IMR-90 (cell line): ENCODE data around the gene DOCK4. TPM values are rescaled to one million over a fixed set of nuclear protein-coding genes. Genes with fewer than 3 reads are reported as not detected.

ENCODE experiments used
- ATAC-seq: fragments of 200-7000 bp; cut with Tn5 transposase; 2 replicates; pipeline ENCODE4 v1.9.1; 2020; ENCODE audit warnings: low read depth, mild to moderate bottlenecking, moderate library complexity
- Bru-seq: library from RNA; stranded (reverse); fragments of 400-500 nt; gene quantifications from one replicate; lab custom pipeline; 2021; lab: Mats Ljungman, UMichigan
- BruChase-seq, 2 experiments: library from RNA; stranded (reverse); fragments of 400-500 nt; gene quantifications; one replicate each; lab custom pipeline; 2021; lab: Mats Ljungman, UMichigan
- BruUV-seq: library from RNA; stranded (reverse); fragments of 400-500 nt; replicated peaks from 2 replicates; lab custom pipeline; 2021; lab: Mats Ljungman, UMichigan
- CTCF ChIA-PET: fragments of 300-600 bp; formaldehyde crosslinking; extraction: SDS; loops from one replicate; lab custom pipeline; 2021; ENCODE audit warnings: antibody characterized with exemption; lab: Yijun Ruan, JAX
- POLR2A ChIA-PET: fragments of 300-600 bp; sonication (Branson Sonifier 250); formaldehyde crosslinking; loops from one replicate; lab custom pipeline; 2022; ENCODE audit warnings: antibody characterized with exemption; ENCODE audit not compliant: unreplicated experiment; lab: Charles Lee
- DNase-seq: peaks from one replicate; pipeline ENCODE4 v3.0.0; 2013
- H2AFZ ChIP-seq: replicated peaks from 2 replicates; pipeline ENCODE3; 2013; ENCODE audit warnings: low read length, mild to moderate bottlenecking; ENCODE audit not compliant: poor library complexity
- H2AK5ac ChIP-seq: 2 replicates; pipeline ENCODE4 v1.6.1; 2013; ENCODE audit warnings: low read depth, low read length, inconsistent platforms
- H2AK9ac ChIP-seq: replicated peaks from 2 replicates; pipeline ENCODE3; 2013; ENCODE audit warnings: mild to moderate bottlenecking, low read depth, low read length, moderate library complexity; ENCODE audit not compliant: poor library complexity
- H2BK120ac ChIP-seq: 2 replicates; pipeline ENCODE4 v1.6.1; 2013; ENCODE audit warnings: low read depth, low read length, inconsistent platforms
- H2BK15ac ChIP-seq: 3 replicates; pipeline ENCODE4 v1.6.1; 2013; ENCODE audit warnings: low read depth, low read length, inconsistent platforms
- H2BK20ac ChIP-seq: 2 replicates; pipeline ENCODE4 v1.6.1; 2013; ENCODE audit warnings: low read depth, mild to moderate bottlenecking, inconsistent platforms, low read length, moderate library complexity
- H2BK5ac ChIP-seq: 2 replicates; pipeline ENCODE4 v1.6.1; 2013; ENCODE audit warnings: mild to moderate bottlenecking, low read depth, low read length, inconsistent platforms; ENCODE audit not compliant: poor library complexity, severe bottlenecking
- H3K14ac ChIP-seq: replicated peaks from 2 replicates; pipeline ENCODE4 v1.6.1; 2013; ENCODE audit warnings: low read depth, low read length, inconsistent platforms
- H3K18ac ChIP-seq: 2 replicates; pipeline ENCODE4 v1.6.1; 2013; ENCODE audit warnings: low read depth, low read length, control low read depth
- H3K23ac ChIP-seq: 2 replicates; pipeline ENCODE4 v1.6.1; 2013; ENCODE audit warnings: low read depth, low read length, inconsistent platforms
- H3K27ac ChIP-seq: 2 replicates; pipeline ENCODE4 v1.5.1; 2013; ENCODE audit warnings: mild to moderate bottlenecking, control low read depth, low read length; ENCODE audit not compliant: insufficient read depth
- H3K27me3 ChIP-seq: 2 replicates; pipeline ENCODE4 v1.6.1; 2013; ENCODE audit warnings: low read length; ENCODE audit not compliant: control insufficient read depth, insufficient read depth
- H3K36me3 ChIP-seq: 2 replicates; pipeline ENCODE4 v1.6.1; 2013; ENCODE audit warnings: low read length, mixed read lengths; ENCODE audit not compliant: control insufficient read depth, insufficient read depth
- H3K4ac ChIP-seq: 2 replicates; pipeline ENCODE4 v1.6.1; 2013; ENCODE audit warnings: low read depth, low read length, inconsistent platforms
- H3K4me1 ChIP-seq: 2 replicates; pipeline ENCODE4 v1.6.1; 2013; ENCODE audit warnings: low read length, mixed read lengths; ENCODE audit not compliant: control insufficient read depth, insufficient read depth
- H3K4me2 ChIP-seq: 2 replicates; pipeline ENCODE4 v1.6.1; 2013; ENCODE audit warnings: low read depth, mild to moderate bottlenecking, control low read depth, low read length, moderate library complexity
- H3K4me3 ChIP-seq: 2 replicates; pipeline ENCODE4 v1.5.1; 2013; ENCODE audit warnings: low read depth, mild to moderate bottlenecking, control low read depth, low read length, moderate library complexity; ENCODE audit not compliant: insufficient read depth
- H3K56ac ChIP-seq: 2 replicates; pipeline ENCODE4 v1.6.1; 2013; ENCODE audit warnings: low read length, inconsistent platforms; ENCODE audit not compliant: insufficient read depth; ENCODE audit errors: extremely low read depth
- H3K79me1 ChIP-seq, 2 experiments: 2 replicates each; pipeline ENCODE4 v1.6.1; 2013; ENCODE audit warnings: low read length in 2 of 2, inconsistent platforms in 1 of 2, low read depth in 1 of 2
- H3K9ac ChIP-seq: 2 replicates; pipeline ENCODE4 v1.6.1; 2013; ENCODE audit warnings: low read depth, low read length, control low read depth
- H3K9me1 ChIP-seq: 2 replicates; pipeline ENCODE4 v1.6.1; 2013; ENCODE audit warnings: low read length, inconsistent platforms; ENCODE audit not compliant: insufficient read depth
- H3K9me3 ChIP-seq: 2 replicates; pipeline ENCODE4 v1.6.1; 2013; ENCODE audit warnings: low read length; ENCODE audit not compliant: control insufficient read depth, insufficient read depth
- H4K20me1 ChIP-seq: 2 replicates; pipeline ENCODE4 v1.6.1; 2013; ENCODE audit warnings: low read length, inconsistent platforms; ENCODE audit not compliant: insufficient read depth
- H4K5ac ChIP-seq: 2 replicates; pipeline ENCODE4 v1.6.1; 2013; ENCODE audit warnings: mild to moderate bottlenecking, low read depth, low read length, control low read depth
- H4K8ac ChIP-seq, 2 experiments: 2 replicates each; pipeline ENCODE4 v1.6.1; 2013; ENCODE audit warnings: low read depth in 2 of 2, low read length in 2 of 2, control low read depth in 1 of 2, inconsistent platforms in 1 of 2
- H4K91ac ChIP-seq: 2 replicates; pipeline ENCODE4 v1.6.1; 2013; ENCODE audit warnings: low read depth, low read length, inconsistent platforms; ENCODE audit not compliant: insufficient read depth
- BHLHE40 ChIP-seq: fragments of 150-350 bp; IDR thresholded peaks from 2 replicates; pipeline ENCODE4 v1.6.1; 2016; ENCODE audit warnings: mild to moderate bottlenecking, low read depth, low read length
- CEBPB ChIP-seq: IDR thresholded peaks from 2 replicates; pipeline ENCODE4 v1.6.1; 2012; ENCODE audit warnings: low read depth, low read length, improper control_type of control experiment
- ELK1 ChIP-seq: fragments of 150-350 bp; IDR thresholded peaks from 2 replicates; pipeline ENCODE4 v1.6.1; 2016; ENCODE audit warnings: low read depth, mild to moderate bottlenecking, low read length, moderate library complexity, borderline replicate concordance
- MAZ ChIP-seq: IDR thresholded peaks from 2 replicates; pipeline ENCODE4 v1.6.1; 2012; ENCODE audit warnings: low read depth, mild to moderate bottlenecking, low read length, improper control_type of control experiment, moderate library complexity, borderline replicate concordance
- SMC3 ChIP-seq: fragments of 150-350 bp; IDR thresholded peaks from 2 replicates; pipeline ENCODE4 v1.6.1; 2016; ENCODE audit warnings: low read depth, mild to moderate bottlenecking, antibody characterized with exemption, low read length, moderate library complexity
- USF2 ChIP-seq: fragments of 150-350 bp; IDR thresholded peaks from 2 replicates; pipeline ENCODE4 v1.6.1; 2017; ENCODE audit warnings: mild to moderate bottlenecking, antibody characterized with exemption, low read length, low read depth
- WGBS, 2 experiments: methylation state at CpG; one replicate each; pipeline versions ENCODE4 v1.1.5 to v1.1.7; 2013; ENCODE audit warnings: missing lambda C conversion rate in 2 of 2; ENCODE audit not compliant: insufficient read length in 1 of 2; ENCODE audit errors: extremely low coverage in 2 of 2; 5-methylcytosine and 5-hydroxymethylcytosine counted together
- dilution Hi-C: fragments of 300-500 bp; cut with HindIII; formaldehyde crosslinking; loops from one replicate; pipeline ENCODE4 v1.14.3; 2018; ENCODE audit warnings: low sequenced_read_pairs; ENCODE audit not compliant: unreplicated experiment
- in situ Hi-C: fragments of 300-500 bp; cut with MboI; formaldehyde crosslinking; loops from 3 replicates; pipeline ENCODE4 v1.14.3; 2019; ENCODE audit warnings: low sequenced_read_pairs, inconsistent platforms, mixed read lengths
- intact Hi-C: fragments of 100-400 bp; cut with micrococcal nuclease; formaldehyde crosslinking; loops from 2 replicates; pipeline ENCODE4 v1.10.0; 2022
- long read RNA-seq: library from polyadenylated mRNA; unstranded; transcript quantifications from one replicate; pipeline ENCODE4 v2.0.0, GENCODE V29; 2021; ENCODE audit not compliant: unreplicated experiment
- polyA plus RNA-seq, 3 experiments: library from polyadenylated mRNA; depleted of rRNA; stranded (reverse); fragments of >200 nt; gene quantifications; 2 replicates each; pipeline ENCODE4 v1.2.3, GENCODE V29; 2012; ENCODE audit warnings: low replicate concordance in 1 of 3
- total RNA-seq: library from RNA; depleted of rRNA; stranded (reverse); fragments of >200 nt; gene quantifications from 2 replicates; pipeline ENCODE4 v1.2.3, GENCODE V29; 2012; rRNA removed

DOCK4 gene, protein sequence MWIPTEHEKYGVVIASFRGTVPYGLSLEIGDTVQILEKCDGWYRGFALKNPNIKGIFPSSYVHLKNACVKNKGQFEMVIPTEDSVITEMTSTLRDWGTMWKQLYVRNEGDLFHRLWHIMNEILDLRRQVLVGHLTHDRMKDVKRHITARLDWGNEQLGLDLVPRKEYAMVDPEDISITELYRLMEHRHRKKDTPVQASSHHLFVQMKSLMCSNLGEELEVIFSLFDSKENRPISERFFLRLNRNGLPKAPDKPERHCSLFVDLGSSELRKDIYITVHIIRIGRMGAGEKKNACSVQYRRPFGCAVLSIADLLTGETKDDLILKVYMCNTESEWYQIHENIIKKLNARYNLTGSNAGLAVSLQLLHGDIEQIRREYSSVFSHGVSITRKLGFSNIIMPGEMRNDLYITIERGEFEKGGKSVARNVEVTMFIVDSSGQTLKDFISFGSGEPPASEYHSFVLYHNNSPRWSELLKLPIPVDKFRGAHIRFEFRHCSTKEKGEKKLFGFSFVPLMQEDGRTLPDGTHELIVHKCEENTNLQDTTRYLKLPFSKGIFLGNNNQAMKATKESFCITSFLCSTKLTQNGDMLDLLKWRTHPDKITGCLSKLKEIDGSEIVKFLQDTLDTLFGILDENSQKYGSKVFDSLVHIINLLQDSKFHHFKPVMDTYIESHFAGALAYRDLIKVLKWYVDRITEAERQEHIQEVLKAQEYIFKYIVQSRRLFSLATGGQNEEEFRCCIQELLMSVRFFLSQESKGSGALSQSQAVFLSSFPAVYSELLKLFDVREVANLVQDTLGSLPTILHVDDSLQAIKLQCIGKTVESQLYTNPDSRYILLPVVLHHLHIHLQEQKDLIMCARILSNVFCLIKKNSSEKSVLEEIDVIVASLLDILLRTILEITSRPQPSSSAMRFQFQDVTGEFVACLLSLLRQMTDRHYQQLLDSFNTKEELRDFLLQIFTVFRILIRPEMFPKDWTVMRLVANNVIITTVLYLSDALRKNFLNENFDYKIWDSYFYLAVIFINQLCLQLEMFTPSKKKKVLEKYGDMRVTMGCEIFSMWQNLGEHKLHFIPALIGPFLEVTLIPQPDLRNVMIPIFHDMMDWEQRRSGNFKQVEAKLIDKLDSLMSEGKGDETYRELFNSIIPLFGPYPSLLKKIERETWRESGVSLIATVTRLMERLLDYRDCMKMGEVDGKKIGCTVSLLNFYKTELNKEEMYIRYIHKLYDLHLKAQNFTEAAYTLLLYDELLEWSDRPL (N-terminal part only)
- 12.2 and 14.2 TPM in 2 replicates for total RNA-seq
- polyA plus RNA-seq (2012; rRNA removed) = 4.2 and 4.4 TPM in 2 replicates
- polyA plus RNA-seq (2012; cell fraction: cytosol; rRNA removed) = 1.8 and 2.3 TPM in 2 replicates
- 7.2 and 10.9 TPM in 2 replicates for polyA plus RNA-seq (2012; cell fraction: nucleus; rRNA removed; ENCODE audit: low replicate concordance)
- Bru-seq, nascent RNA = percentile 77 among the genes with signal in this experiment
- BruChase-seq, experiment 1, labeled RNA remaining after a 6-hour chase = percentile 68 among the genes with signal in this experiment
- percentile 73 among the genes with signal in this experiment for BruChase-seq, experiment 2, labeled RNA remaining after a 2-hour chase
- long read RNA-seq, partial matches to known transcripts = 1 of 6 reads
- long read RNA-seq, other reads (novel, unspliced or antisense) = 5 of 6 reads

GRCh38 chr7:112206238-112206990 lies at the start of gene DOCK4, which contains the start of gene ZNF277:
Gene DOCK4 (minus strand): TSS chr7:112206399. CDS start chr7:112206138, 261 bp downstream.
Gene ZNF277 (plus strand): TSS chr7:112206695. CDS start chr7:112206717, 22 bp downstream.
- H3K56ac ChIP-seq = peak within 1 kb of the TSS; percentile 70
- ATAC-seq (peak; percentile 91), DNase-seq (peak; percentile 99)
- no peaks in the 10 kb centered on the region for H3K9me1 ChIP-seq
- WGBS, 2 experiments = 0% methylated on average over 29 of the region's 67 CpGs; no CpG with 5 or more reads in 1 of the 2 experiments
- peak within 1 kb of the TSS; percentile 62 for H3K27ac ChIP-seq
- in situ Hi-C loops = loop anchor here (10.0 to 25.0 kb wide), 2 partner anchors 208 to 444 kb away; no protein-coding TSS in a partner anchor
- H2BK120ac ChIP-seq = peak within 1 kb of the TSS; percentile 69
- H3K4me2 ChIP-seq = peak within 1 kb of the TSS; percentile 98
- ChIA-PET CTCF (interaction anchor here (0.6 to 1.2 kb wide), 4 partner anchors 12 to 1482 kb away, joined by 3 to 4 read pairs (median 3); no protein-coding TSS in a partner anchor), POLR2A (no interaction called here)
- BruUV-seq = no TSS peak
- H4K8ac ChIP-seq = peak within 1 kb of the TSS; percentile 29 to 79; a peak in 3 of 4 replicates
- no peaks in the 10 kb centered on the region for H3K36me3 ChIP-seq
- H3K4ac ChIP-seq = peak within 1 kb of the TSS; percentile 76
- H2AFZ ChIP-seq = peak within 1 kb of the TSS; percentile 95
- peak within 1 kb of the TSS; percentile 71 for H3K4me3 ChIP-seq
- peak within 1 kb of the TSS; percentile 77 for H3K9ac ChIP-seq
- H3K18ac ChIP-seq = peak within 1 kb of the TSS; percentile 19
- peak within 1 kb of the TSS; percentile 68; the same call in 1 of the 2 replicates for H2BK20ac ChIP-seq
- peak within 1 kb of the TSS; percentile 92 for H2AK9ac ChIP-seq
- H3K14ac ChIP-seq = peak within 1 kb of the TSS; percentile 74
- no peaks in the 10 kb centered on the region; the same call in 1 of the 2 replicates for H4K20me1 ChIP-seq
- H2BK15ac ChIP-seq = peak within 1 kb of the TSS; percentile 69; the same call in 1 of the 3 replicates
- no peaks in the 10 kb centered on the region for H3K9me3 ChIP-seq
- H3K79me1 ChIP-seq = peaks cover 30 to 57% of the 10 kb centered on the region in 2 experiments
- intact Hi-C loops = loop anchor here (2.0 to 10.0 kb wide), 4 partner anchors 186 to 244 kb away; partner anchors contain the start of gene IFRD1
- H3K23ac ChIP-seq = peak within 1 kb of the TSS; percentile 96
- H4K91ac ChIP-seq = peak within 1 kb of the TSS; percentile 38
- H2AK5ac ChIP-seq = no peak within 1 kb of the TSS; the same call in 1 of the 2 replicates
- dilution Hi-C loops = no loop called here
- no peaks in the 10 kb centered on the region for H3K27me3 ChIP-seq
- peak within 1 kb of the TSS; percentile 65 for H2BK5ac ChIP-seq
- no peak within 1 kb of the TSS; the same call in 1 of the 2 replicates for H4K5ac ChIP-seq
- peaks cover 3% of the 10 kb centered on the region; the same call in 1 of the 2 replicates for H3K4me1 ChIP-seq
- TF ChIP-seq ELK1 = peak; percentile 22; the same call in 1 of the 2 replicates
- TF ChIP-seq CEBPB = 0 out of 2 replicates have a peak, but pooled peaks have one; percentile 12
- no peak for TF ChIP-seq USF2
- peak; percentile 68 for TF ChIP-seq BHLHE40
- TF ChIP-seq SMC3 = no peak
- peak; percentile 98 for TF ChIP-seq MAZ
